GM19043 (cell line): ENCODE results near the gene MACROH2A1.
"Not testable (repeated sequence)": the region's sequence is repeated elsewhere in the genome, so short reads cannot be mapped to it uniquely, and the experiment has no call there.

Experiments used
- ATAC-seq: cut with Tn5 transposase; IDR thresholded peaks from one replicate; pipeline ENCODE4 v1.9.1; 2021; ENCODE audit warnings: low read depth; ENCODE audit not compliant: unreplicated experiment

The MACROH2A1 gene

GRCh38 chr5:135379046-135379654, 19.9 kb downstream of the MACROH2A1 start:
- no peak for ATAC-seq

- ATAC-seq, result peak; percentile 3
Observed at GRCh38 chr5:135377751-135378680, 21.0 kb downstream of the MACROH2A1 start.

- ATAC-seq, result peak; percentile 82
Observed at GRCh38 chr5:135376961-135377624, 21.9 kb downstream of the MACROH2A1 start.

GRCh38 chr5:135375040-135375793, 23.8 kb downstream of the MACROH2A1 start:
- no peak for ATAC-seq

GRCh38 chr5:135373736-135374515, 25.1 kb downstream of the MACROH2A1 start:
- ATAC-seq, result no peak

- no peak for ATAC-seq
Observed at GRCh38 chr5:135372654-135373381, 26.2 kb downstream of the MACROH2A1 start.

GRCh38 chr5:135371622-135372232, 27.3 kb downstream of the MACROH2A1 start:
- no peak for ATAC-seq

GRCh38 chr5:135369952-135370351, 29.1 kb downstream of the MACROH2A1 start:
- ATAC-seq, result no peak

- no peak for ATAC-seq
Observed at GRCh38 chr5:135367554-135367953, 31.5 kb downstream of the MACROH2A1 start.

GRCh38 chr5:135367076-135367475, 32.0 kb downstream of the MACROH2A1 start:
- ATAC-seq, result no peak

GRCh38 chr5:135365281-135365680, 33.8 kb downstream of the MACROH2A1 start:
- ATAC-seq, result no peak

GRCh38 chr5:135364421-135365262, 34.4 kb downstream of the MACROH2A1 start:
- no peak for ATAC-seq

- ATAC-seq, result not testable (repeated sequence)
Observed at GRCh38 chr5:135363342-135363741, 35.7 kb downstream of the MACROH2A1 start.

GRCh38 chr5:135362102-135362501, 36.9 kb downstream of the MACROH2A1 start:
- no peak for ATAC-seq

- ATAC-seq, result no peak
Observed at GRCh38 chr5:135360278-135361274, 38.5 kb downstream of the MACROH2A1 start.

GRCh38 chr5:135359374-135360165, 39.5 kb downstream of the MACROH2A1 start:
- no peak for ATAC-seq
